H1 (cell line): ENCODE data around the gene EBPL. TPM values are rescaled to one million over a fixed set of nuclear protein-coding genes. Genes with fewer than 3 reads are reported as not detected.

ENCODE experiments used
- CEBPB ChIP-seq: IDR thresholded peaks from 2 replicates; pipeline ENCODE4 v1.6.1; 2012; ENCODE audit warnings: low read depth, low read length
- EP300 ChIP-seq, 2 experiments: IDR thresholded peaks; 1 replicate in 1 of 2; 2 replicates in 1 of 2; pipeline ENCODE4 v1.6.1; 2011 to 2012; ENCODE audit warnings: low read depth in 2 of 2, low read length in 2 of 2, mild to moderate bottlenecking in 2 of 2, borderline replicate concordance in 1 of 2, inconsistent platforms in 1 of 2, moderate library complexity in 1 of 2
- NANOG ChIP-seq: IDR thresholded peaks from 2 replicates; pipeline ENCODE4 v1.6.1; 2011; ENCODE audit warnings: low read length, low read depth, mild to moderate bottlenecking, inconsistent platforms; ENCODE audit not compliant: insufficient read depth, poor library complexity, severe bottlenecking
- RBBP5 ChIP-seq: IDR thresholded peaks from 2 replicates; pipeline ENCODE4 v1.7.1; 2012; ENCODE audit warnings: low read depth, mild to moderate bottlenecking, inconsistent platforms, low read length, moderate library complexity, borderline replicate concordance
- SAP30 ChIP-seq: fragments of 300-600 bp; sonication (generic); IDR thresholded peaks from 2 replicates; pipeline ENCODE4 v1.7.1; 2012; ENCODE audit warnings: low read length, moderate library complexity, mild to moderate bottlenecking, inconsistent platforms; ENCODE audit not compliant: insufficient read depth, insufficient replicate concordance
- ZNF274 ChIP-seq: IDR thresholded peaks from 2 replicates; pipeline ENCODE4 v1.7.0; 2012; ENCODE audit warnings: low read length, borderline replicate concordance; ENCODE audit errors: extremely low read depth
- polyA plus RNA-seq, 7 experiments: library from polyadenylated mRNA; depleted of rRNA in 3 of 7; stranded (reverse) in 5 of 7; unstranded in 2 of 7; fragments of >200 nt in 5 of 7; fragments of 200-250 nt in 2 of 7; gene quantifications; 1 replicate in 5 of 7; 2 replicates in 1 of 7; 4 replicates in 1 of 7; pipeline versions ENCODE4 v1.2.1 to v1.2.3, GENCODE V29; 2011 to 2013; ENCODE audit warnings: missing spikeins in 2 of 7, mixed read lengths in 2 of 7
- total RNA-seq: library from RNA; stranded (reverse); fragmentation: NEBNext Ultra II Directional; extraction: Animal tissue kit (Norgen Biotek cat#: 25700); gene quantifications from 2 replicates; pipeline ENCODE4 v1.2.1, GENCODE V29; 2021

EBPL gene
- total and polyA plus RNA-seq, 2 of the 8 experiments (the other 6 are each of a cell fraction or from before 2014, with no cell fraction given): 130 to 204 TPM

DNA sequence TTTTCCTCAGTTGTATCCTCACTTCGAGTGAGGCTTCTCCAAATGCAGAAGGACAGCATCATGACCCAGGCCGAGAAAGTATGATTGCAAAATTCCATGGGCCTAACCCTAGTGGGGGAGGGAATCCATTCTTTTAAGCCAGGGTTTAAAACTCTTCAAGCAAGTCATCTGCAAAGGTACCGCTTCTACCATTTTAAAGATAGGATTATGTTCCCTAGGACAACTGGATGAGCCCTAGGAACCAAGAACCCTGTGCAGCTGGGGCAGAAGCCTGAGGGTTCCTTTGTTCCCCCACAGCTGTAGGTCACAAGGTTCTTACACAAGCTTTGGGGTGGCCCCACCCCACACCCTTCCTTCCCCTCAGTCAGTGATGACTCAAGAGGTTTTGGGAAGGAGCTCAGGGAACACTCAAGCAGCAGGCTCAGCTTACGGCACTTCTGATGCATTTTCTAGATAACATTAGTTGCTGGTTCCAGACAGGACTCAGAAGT, 49.4 kb downstream of the EBPL start (continued):
- TF ChIP-seq NANOG (no peak), RBBP5 (no peak), CEBPB (no peak), EP300 (IDR thresholded peaks at IDR 0.05; ENCODE audit: borderline replicate concordance in 1 of 2, low read depth in 2 of 2, low read length in 2 of 2) (no peak), SAP30 (no peak), ZNF274 (no peak)
- TF ChIP-seq, all 59 proteins: peak for 0
